Gastrocnemius medialis (tissue), 4 donors: Measurements from ENCODE around the gene TBCD.

ENCODE experiments used
- CTCF ChIP-seq, 5 experiments: fragments of 450-650 bp in 3 of 5; fragments of 200-600 bp in 2 of 5; sonication (generic) in 2 of 5; IDR thresholded peaks in 4 of 5; conservative IDR thresholded peaks in 1 of 5; 1 replicate in 4 of 5; 2 replicates in 1 of 5; pipeline ENCODE4 v1.5.1; 2016 to 2019; ENCODE audit warnings: antibody characterized with exemption in 5 of 5, mild to moderate bottlenecking in 3 of 5, moderate library complexity in 3 of 5
- POLR2A ChIP-seq, 2 donors: fragments of 450-650 bp; IDR thresholded peaks; one replicate each; pipeline ENCODE4 v1.6.1; 2017; ENCODE audit warnings: antibody characterized with exemption in 2 of 2, mild to moderate bottlenecking in 2 of 2, moderate library complexity in 2 of 2

GRCh38 chr17:82851381-82851780, 99.5 kb downstream of the TBCD start:
- no peak for TF ChIP-seq CTCF (IDR thresholded peaks at IDR 0.05 in 4 of 5, conservative IDR thresholded peaks at IDR 0.05 in 1 of 5)
- no peak for TF ChIP-seq POLR2A (IDR thresholded peaks at IDR 0.05)
